T-helper 2 cell treated with Interferon-gamma antibody and Interleukin-4, amounts not matched to agents 5 μg/mL and 100 μg/mL, for 36 hours (primary cell): Measurements from ENCODE around the gene TMEM18.
A peak's percentile ranks its signal among the peaks of the same experiment; 100 is the strongest.

Experiments
- DNase-seq: peaks from one replicate; pipeline ENCODE4 v3.0.0; 2021; ENCODE audit warnings: low spot score
- H3K27ac Mint-ChIP-seq: one replicate; pipeline ENCODE4 v1.8.0; 2021; ENCODE audit warnings: mild to moderate bottlenecking, mixed read lengths
- H3K27me3 Mint-ChIP-seq: one replicate; pipeline ENCODE4 v1.8.0; 2021; ENCODE audit warnings: low read depth, mixed read lengths
- H3K36me3 Mint-ChIP-seq: one replicate; pipeline ENCODE4 v1.8.0; 2021; ENCODE audit warnings: low read depth, mixed read lengths
- H3K4me1 Mint-ChIP-seq: one replicate; pipeline ENCODE4 v1.8.0; 2021; ENCODE audit warnings: low read depth, mixed read lengths
- H3K4me3 Mint-ChIP-seq: one replicate; pipeline ENCODE4 v1.8.0; 2022; ENCODE audit warnings: mild to moderate bottlenecking, moderate library complexity, mixed read lengths
- H3K9me3 Mint-ChIP-seq: one replicate; pipeline ENCODE4 v1.8.0; 2021; ENCODE audit warnings: mixed read lengths

The TMEM18 gene

GRCh38 chr2:647691-648231, 29.4 kb downstream of the TMEM18 start:
- no peak for DNase-seq
- H3K27me3 Mint-ChIP-seq, result peaks cover 4% of the 10 kb centered on the region
- no peaks in the 10 kb centered on the region for H3K9me3 Mint-ChIP-seq
- H3K36me3 Mint-ChIP-seq, result no peaks in the 10 kb centered on the region
- no peak overlapping the region for H3K4me3 Mint-ChIP-seq
- no peak overlapping the region for H3K27ac Mint-ChIP-seq
- peaks cover 2% of the 10 kb centered on the region for H3K4me1 Mint-ChIP-seq

GRCh38 chr2:647003-647560, 30.1 kb downstream of the TMEM18 start:
- DNase-seq, result no peak
- H3K9me3 Mint-ChIP-seq, result no peaks in the 10 kb centered on the region
- H3K4me3 Mint-ChIP-seq, result no peak overlapping the region
- H3K27me3 Mint-ChIP-seq, result peaks cover 4% of the 10 kb centered on the region
- H3K36me3 Mint-ChIP-seq, result no peaks in the 10 kb centered on the region
- H3K4me1 Mint-ChIP-seq, result no peaks in the 10 kb centered on the region
- H3K27ac Mint-ChIP-seq, result no peak overlapping the region

DNA sequence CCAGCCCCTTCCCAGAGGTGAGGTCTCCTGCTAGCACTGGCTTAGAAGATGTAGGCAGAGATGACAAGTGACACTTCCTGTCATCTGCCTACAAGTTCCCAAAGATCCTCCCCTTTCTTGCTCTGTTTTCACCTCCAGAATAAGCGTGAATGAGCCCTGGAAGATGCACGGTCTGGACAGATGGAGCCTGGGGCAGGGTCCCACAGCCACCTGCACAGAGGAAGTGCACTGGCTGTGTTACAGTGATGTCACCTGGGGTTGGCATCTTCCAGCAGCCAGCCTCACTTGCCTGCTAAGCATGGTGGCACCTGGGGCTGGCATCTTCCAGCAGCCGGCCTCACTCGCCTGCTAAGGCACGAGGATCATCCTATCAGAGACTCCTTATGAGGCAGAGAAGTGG, 32.3 kb downstream of the TMEM18 start:
- H3K4me1 Mint-ChIP-seq, result no peaks in the 10 kb centered on the region
- no peak for DNase-seq
- H3K27ac Mint-ChIP-seq, result no peak overlapping the region
- peaks cover 7% of the 10 kb centered on the region for H3K27me3 Mint-ChIP-seq
- no peaks in the 10 kb centered on the region for H3K9me3 Mint-ChIP-seq
- H3K36me3 Mint-ChIP-seq, result no peaks in the 10 kb centered on the region
- H3K4me3 Mint-ChIP-seq, result no peak overlapping the region

GRCh38 chr2:643761-644160, 33.4 kb downstream of the TMEM18 start:
- no peak overlapping the region for H3K4me3 Mint-ChIP-seq
- peaks cover 7% of the 10 kb centered on the region for H3K27me3 Mint-ChIP-seq
- no peaks in the 10 kb centered on the region for H3K4me1 Mint-ChIP-seq
- no peaks in the 10 kb centered on the region for H3K36me3 Mint-ChIP-seq
- no peak overlapping the region for H3K27ac Mint-ChIP-seq
- no peaks in the 10 kb centered on the region for H3K9me3 Mint-ChIP-seq
- no peak for DNase-seq

- Mint-ChIP-seq H3K4me1 (no peaks in the 10 kb centered on the region), H3K27ac (no peak overlapping the region), H3K27me3 (peaks cover 7% of the 10 kb centered on the region), H3K9me3 (no peaks in the 10 kb centered on the region), H3K4me3 (no peak overlapping the region), H3K36me3 (no peaks in the 10 kb centered on the region)
- DNase-seq, result no peak
These were observed 33.9 kb downstream of the TMEM18 start for GRCh38 chr2:643334-643733.

GRCh38 chr2:641872-642815, 35.1 kb downstream of the TMEM18 start:
- Mint-ChIP-seq H3K4me3 (no peak overlapping the region), H3K27me3 (peaks cover 7% of the 10 kb centered on the region), H3K9me3 (no peaks in the 10 kb centered on the region), H3K4me1 (no peaks in the 10 kb centered on the region), H3K27ac (no peak overlapping the region), H3K36me3 (no peaks in the 10 kb centered on the region)
- no peak for DNase-seq

- DNase-seq, result no peak
- Mint-ChIP-seq H3K27ac (no peak overlapping the region), H3K27me3 (peaks cover 7% of the 10 kb centered on the region), H3K9me3 (no peaks in the 10 kb centered on the region), H3K4me3 (no peak overlapping the region), H3K36me3 (no peaks in the 10 kb centered on the region), H3K4me1 (no peaks in the 10 kb centered on the region)
These were observed 35.9 kb downstream of the TMEM18 start for GRCh38 chr2:641164-641871.

GRCh38 chr2:639703-640102, 37.5 kb downstream of the TMEM18 start:
- H3K36me3 Mint-ChIP-seq, result no peaks in the 10 kb centered on the region
- H3K9me3 Mint-ChIP-seq, result no peaks in the 10 kb centered on the region
- DNase-seq, result no peak
- no peak overlapping the region for H3K27ac Mint-ChIP-seq
- no peaks in the 10 kb centered on the region for H3K4me1 Mint-ChIP-seq
- H3K27me3 Mint-ChIP-seq, result peaks cover 12% of the 10 kb centered on the region
- no peak overlapping the region for H3K4me3 Mint-ChIP-seq

DNA sequence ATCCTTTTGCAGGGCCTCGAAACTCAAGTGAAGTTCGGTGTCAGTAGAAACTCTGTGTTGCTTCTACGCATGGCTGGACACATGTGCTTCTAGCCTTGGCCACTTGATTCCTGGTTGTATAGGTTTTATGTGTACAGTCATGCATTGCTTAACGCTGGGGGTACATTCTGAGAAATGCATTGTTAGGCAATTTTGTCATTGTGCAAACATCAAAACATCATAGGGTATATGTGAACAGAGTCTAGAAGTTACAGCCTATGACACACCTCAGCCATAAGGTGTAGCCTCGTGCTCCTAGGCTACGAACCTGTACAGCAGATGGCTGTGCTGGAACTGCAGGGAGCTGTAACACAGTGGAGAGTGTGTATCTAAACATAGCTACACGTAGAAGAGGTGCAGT, 39.4 kb downstream of the TMEM18 start:
- no peak for DNase-seq
- Mint-ChIP-seq H3K27ac (no peak overlapping the region), H3K4me3 (no peak overlapping the region), H3K27me3 (peaks cover 16% of the 10 kb centered on the region), H3K36me3 (no peaks in the 10 kb centered on the region), H3K4me1 (no peaks in the 10 kb centered on the region), H3K9me3 (no peaks in the 10 kb centered on the region)

GRCh38 chr2:637406-637776, 39.8 kb downstream of the TMEM18 start:
- DNase-seq, result no peak
- Mint-ChIP-seq H3K27ac (no peak overlapping the region), H3K9me3 (no peaks in the 10 kb centered on the region), H3K27me3 (peaks cover 19% of the 10 kb centered on the region), H3K4me3 (peak overlapping the region; percentile 81), H3K36me3 (no peaks in the 10 kb centered on the region), H3K4me1 (no peaks in the 10 kb centered on the region)

DNA sequence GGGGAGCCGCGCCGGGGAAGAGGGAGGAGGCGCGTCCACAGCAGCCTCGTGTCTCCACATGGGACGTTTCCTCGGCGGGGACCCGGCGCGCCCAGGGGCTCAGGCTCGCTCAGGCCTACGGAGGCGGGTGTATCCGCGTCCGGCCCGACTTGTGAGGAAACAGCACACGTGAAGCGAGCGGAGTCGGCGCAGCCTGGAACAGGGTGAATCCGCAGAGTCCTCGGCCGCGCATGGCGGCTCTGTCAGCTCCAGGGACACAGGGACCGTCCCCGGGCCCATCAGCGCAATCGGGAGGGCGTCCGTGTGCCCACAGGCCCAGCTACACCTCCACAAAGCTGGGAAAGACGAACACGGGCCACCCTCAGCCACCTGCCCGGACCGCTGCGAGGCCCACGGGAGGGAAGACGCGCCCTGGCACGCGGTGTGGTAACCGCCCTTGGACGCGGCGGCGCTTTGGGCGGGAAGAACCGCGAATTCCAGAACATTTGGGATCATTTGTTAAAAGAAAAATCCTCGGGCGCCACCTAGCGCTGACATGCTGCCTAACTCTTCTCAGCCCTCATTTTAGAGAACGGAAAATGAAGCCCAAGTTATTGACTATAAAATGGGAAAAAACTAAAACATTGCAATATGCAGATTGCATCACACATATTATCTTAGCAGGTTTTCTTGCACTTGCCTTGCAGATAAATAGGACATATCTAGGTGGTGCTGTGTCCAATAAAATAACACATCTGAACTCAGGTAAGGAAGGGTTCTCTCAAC, 40.4 kb downstream of the TMEM18 start:
- H3K9me3 Mint-ChIP-seq, result peaks cover under 1% of the 10 kb centered on the region
- H3K27me3 Mint-ChIP-seq, result peaks cover 19% of the 10 kb centered on the region
- DNase-seq, result peak; percentile 29
- no peaks in the 10 kb centered on the region for H3K36me3 Mint-ChIP-seq
- H3K4me3 Mint-ChIP-seq, result peak overlapping the region; percentile 81
- H3K4me1 Mint-ChIP-seq, result no peaks in the 10 kb centered on the region
- H3K27ac Mint-ChIP-seq, result peak overlapping the region; percentile 72

DNA sequence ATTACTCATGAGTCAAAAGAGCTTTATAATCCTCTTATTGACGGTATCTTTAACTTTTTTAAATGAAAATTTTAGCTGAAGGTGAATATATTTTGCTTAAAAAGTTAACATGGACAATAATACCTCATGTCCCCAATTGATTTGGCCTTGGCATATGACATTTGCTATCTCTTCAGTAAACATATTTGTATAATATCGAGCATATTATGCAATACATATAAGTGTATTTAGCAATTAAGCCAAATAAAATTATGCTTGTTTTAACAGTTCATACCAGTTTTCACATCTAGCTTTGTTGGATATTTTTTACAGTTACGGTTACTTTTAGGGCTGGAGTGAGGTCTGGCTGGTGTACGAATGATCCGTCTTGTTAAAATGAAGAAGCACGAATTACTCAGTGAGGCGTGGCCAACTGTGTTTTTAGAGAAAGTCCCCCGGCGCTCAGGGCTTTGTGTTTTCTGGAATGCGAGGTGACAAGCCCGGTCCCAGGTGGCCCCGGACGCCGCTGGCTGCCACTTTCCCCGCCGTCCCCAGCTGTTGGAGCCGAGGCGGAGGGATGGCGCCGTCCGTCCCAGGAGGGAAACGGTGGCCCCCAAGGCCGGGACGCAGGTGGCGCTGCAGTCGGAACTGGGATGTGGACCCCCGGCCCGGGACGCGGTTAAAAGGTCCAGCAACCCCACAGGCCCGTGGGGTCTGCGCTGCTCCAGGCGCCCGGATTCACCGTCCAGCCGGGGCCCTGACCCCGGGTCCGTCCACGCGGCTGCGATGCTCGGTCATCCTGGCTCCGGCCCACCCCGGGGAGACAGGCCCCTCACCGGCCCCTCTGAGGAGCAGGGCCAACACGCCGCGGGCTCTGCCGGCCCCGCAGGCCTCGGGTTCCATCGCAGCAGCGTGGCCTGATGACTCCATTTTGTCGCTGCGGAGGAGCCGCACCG, 41.3 kb downstream of the TMEM18 start:
- H3K4me1 Mint-ChIP-seq, result no peaks in the 10 kb centered on the region
- peaks cover 3% of the 10 kb centered on the region for H3K9me3 Mint-ChIP-seq
- no peak for DNase-seq
- H3K4me3 Mint-ChIP-seq, result peak overlapping the region; percentile 36
- peaks cover 17% of the 10 kb centered on the region for H3K27me3 Mint-ChIP-seq
- no peaks in the 10 kb centered on the region for H3K36me3 Mint-ChIP-seq
- no peak overlapping the region for H3K27ac Mint-ChIP-seq
